Activated CD8-positive, alpha-beta memory T cell treated with anti-CD3 and anti-CD28 coated beads for 48 hours (primary cell): Measurements from ENCODE around the gene RALGDS.

Experiments used
- DNase-seq, 3 experiments: peaks; one replicate each; pipeline ENCODE4 v3.0.0-alpha.2; 2020; ENCODE audit warnings: low read depth in 2 of 3, low spot score in 2 of 3

Gene RALGDS

GRCh38 chr9:133151601-133152525 lies 30.8 kb upstream of the RALGDS start:
- DNase-seq = no peak

- no peak for DNase-seq
Measured at GRCh38 chr9:133151041-133151440, 30.0 kb upstream of the RALGDS start.

GRCh38 chr9:133149130-133150015 lies 28.3 kb upstream of the RALGDS start:
- DNase-seq = peak; percentile 61 to 79 (median 63)

- DNase-seq = no peak
Measured at GRCh38 chr9:133148199-133149129, 27.4 kb upstream of the RALGDS start.

GRCh38 chr9:133147412-133148198 lies 26.6 kb upstream of the RALGDS start:
- DNase-seq = peak in 2 of 3 experiments; percentile 72

- DNase-seq = no peak
Measured at GRCh38 chr9:133146746-133147411, 25.8 kb upstream of the RALGDS start.

GRCh38 chr9:133144904-133145851 lies 24.1 kb upstream of the RALGDS start:
- DNase-seq = no peak

- peak; percentile 63 to 84 (median 82) for DNase-seq
Measured at GRCh38 chr9:133144142-133144903, 23.3 kb upstream of the RALGDS start.

GRCh38 chr9:133143639-133144141 lies 22.6 kb upstream of the RALGDS start:
- no peak for DNase-seq

- no peak for DNase-seq
Measured at GRCh38 chr9:133142684-133143622, 21.9 kb upstream of the RALGDS start.

GRCh38 chr9:133141833-133142595 lies 21.0 kb upstream of the RALGDS start:
- no peak for DNase-seq

GRCh38 chr9:133140606-133141005 lies 19.6 kb upstream of the RALGDS start:
- no peak for DNase-seq

- no peak for DNase-seq
Measured at GRCh38 chr9:133140174-133140505, 19.1 kb upstream of the RALGDS start.

- DNase-seq = no peak
Measured at GRCh38 chr9:133139246-133140173, 18.5 kb upstream of the RALGDS start.
